HepG2 (cell line): ENCODE results near the gene KLHL11. TPM values are rescaled to one million over a fixed set of nuclear protein-coding genes. Genes with fewer than 3 reads are reported as not detected.
A peak's percentile ranks its signal among the peaks of the same experiment; 100 is the strongest.

Experiments used
- ATAC-seq: fragments of 200-7000 bp; cut with Tn5 transposase; 3 replicates; pipeline ENCODE4 v1.9.1; 2020; ENCODE audit warnings: mild to moderate bottlenecking, moderate library complexity
- BruUV-seq: library from RNA; stranded (reverse); fragments of 400-500 nt; replicated peaks from 2 replicates; lab custom pipeline; 2021; lab: Mats Ljungman, UMichigan
- CTCF ChIA-PET: fragments of 300-600 bp; formaldehyde crosslinking; extraction: SDS; loops from one replicate; lab custom pipeline; 2021; ENCODE audit warnings: low total read pairs, inconsistent platforms, low intra/inter-chr PET ratio; lab: Yijun Ruan, JAX
- POLR2A ChIA-PET: fragments of 350-600 bp; sonication (Branson Sonifier 250); formaldehyde crosslinking; loops from one replicate; lab custom pipeline; 2020; ENCODE audit warnings: antibody characterized with exemption, inconsistent platforms; lab: Yijun Ruan, JAX
- DNase-seq: peaks from one replicate; pipeline ENCODE4 v3.0.0-alpha.2; 2015; ENCODE audit warnings: low spot score
- FAIRE-seq: peaks from 3 replicates; lab custom pipeline; 2011; peaks lifted over from hg19 to GRCh38; lab: Jason Lieb, UNC
- H2AFZ ChIP-seq: one replicate; pipeline ENCODE4 v1.6.1; 2011; ENCODE audit warnings: low read length, inconsistent platforms
- H3K27ac ChIP-seq: fragments of 300-600 bp; 3 replicates; pipeline ENCODE4 v1.8.0; 2011; ENCODE audit warnings: mixed run types, mild to moderate bottlenecking, mixed read lengths, low read length, inconsistent platforms; ENCODE audit not compliant: insufficient read depth; ENCODE audit errors: extremely low read length
- H3K27me3 ChIP-seq, 2 experiments: fragments of 200-600 bp in 1 of 2; 2 replicates in 1 of 2; 3 replicates in 1 of 2; pipeline versions ENCODE4 v1.6.0 to v1.8.0; 2011; ENCODE audit warnings: low read length in 2 of 2, mild to moderate bottlenecking in 2 of 2, moderate library complexity in 2 of 2, inconsistent platforms in 1 of 2; ENCODE audit not compliant: insufficient read depth in 2 of 2, control insufficient read depth in 1 of 2
- H3K36me3 ChIP-seq, 2 experiments: fragments of 200-600 bp in 1 of 2; replicated peaks in 1 of 2; 2 replicates in 1 of 2; 3 replicates in 1 of 2; pipeline versions ENCODE4 v1.5.1 to v1.8.0; 2011; ENCODE audit warnings: low read length in 2 of 2, inconsistent platforms in 1 of 2; ENCODE audit not compliant: insufficient read depth in 2 of 2, control insufficient read depth in 1 of 2
- H3K4me1 ChIP-seq: 2 replicates; pipeline ENCODE4 v1.5.1; 2012; ENCODE audit warnings: low read length, inconsistent platforms; ENCODE audit not compliant: insufficient read depth
- H3K4me2 ChIP-seq: 2 replicates; pipeline ENCODE4 v1.6.0; 2011; ENCODE audit warnings: low read depth, low read length, inconsistent platforms
- H3K4me3 ChIP-seq, 3 experiments: fragments of 200-600 bp in 1 of 3; sonication (generic), shearing (Covaris generic) in 1 of 3; replicated peaks in 1 of 3; 2 replicates each; pipeline ENCODE4 v1.5.1; 2011 to 2016; ENCODE audit warnings: low read length in 3 of 3, inconsistent platforms in 2 of 3, low read depth in 2 of 3, mild to moderate bottlenecking in 2 of 3, control low read depth in 1 of 3, mixed read lengths in 1 of 3; ENCODE audit not compliant: insufficient read depth in 1 of 3
- H3K79me2 ChIP-seq: one replicate; pipeline ENCODE4 v1.6.1; 2011; ENCODE audit warnings: low read length, inconsistent platforms; ENCODE audit not compliant: insufficient read depth
- H3K9ac ChIP-seq: 2 replicates; pipeline ENCODE4 v1.6.0; 2011; ENCODE audit warnings: mild to moderate bottlenecking, low read depth, low read length, inconsistent platforms; ENCODE audit not compliant: insufficient read depth
- H3K9me3 ChIP-seq: 2 replicates; pipeline ENCODE4 v1.5.1; 2012; ENCODE audit warnings: mild to moderate bottlenecking, low read length
- H4K20me1 ChIP-seq: 2 replicates; pipeline ENCODE4 v1.6.0; 2011; ENCODE audit warnings: inconsistent platforms, mild to moderate bottlenecking, low read length, moderate library complexity; ENCODE audit not compliant: insufficient read depth
- AGO2 ChIP-seq: fragments of 200-400 bp; formaldehyde crosslinking; optimal IDR thresholded peaks from 2 replicates; pipeline ENCODE3; 2017; ENCODE audit warnings: mild to moderate bottlenecking, low read depth, low read length, moderate library complexity
- AKAP8 ChIP-seq: sonication (generic); formaldehyde crosslinking; IDR thresholded peaks from 2 replicates; pipeline ENCODE4 v1.5.1; 2020; ENCODE audit warnings: mild to moderate bottlenecking, missing genetic modification reagents
- NFKB2 ChIP-seq: sonication (generic); formaldehyde crosslinking; IDR thresholded peaks from 2 replicates; pipeline ENCODE4 v1.4.0; 2020; ENCODE audit warnings: missing genetic modification reagents, borderline replicate concordance
- POLR2G ChIP-seq: fragments of 200-400 bp; formaldehyde crosslinking; IDR thresholded peaks from 2 replicates; pipeline ENCODE4 v1.6.1; 2018; ENCODE audit warnings: mild to moderate bottlenecking, low read depth, low read length, moderate library complexity
- RARG ChIP-seq: sonication (generic); formaldehyde crosslinking; IDR thresholded peaks from 2 replicates; pipeline ENCODE4 v1.4.0; 2020; ENCODE audit warnings: low read depth, mild to moderate bottlenecking, missing genetic modification reagents
- RBM22 ChIP-seq: fragments of 200-400 bp; formaldehyde crosslinking; optimal IDR thresholded peaks from 2 replicates; pipeline ENCODE3; 2017; ENCODE audit warnings: mild to moderate bottlenecking, low read length, moderate library complexity
- SRSF1 ChIP-seq: fragments of 200-400 bp; formaldehyde crosslinking; optimal IDR thresholded peaks from 2 replicates; pipeline ENCODE3; 2017; ENCODE audit warnings: mild to moderate bottlenecking, low read depth, low read length, moderate library complexity
- THYN1 ChIP-seq: sonication (generic); formaldehyde crosslinking; IDR thresholded peaks from 2 replicates; pipeline ENCODE4 v1.8.1; 2023; ENCODE audit warnings: low read depth, mild to moderate bottlenecking, moderate library complexity, missing genetic modification reagents, borderline replicate concordance
- ZBTB3 ChIP-seq: sonication (generic); formaldehyde crosslinking; IDR thresholded peaks from 2 replicates; pipeline ENCODE4 v1.4.0; 2020; ENCODE audit warnings: low read depth, mild to moderate bottlenecking, moderate library complexity, missing genetic modification reagents, borderline replicate concordance
- ZNF572 ChIP-seq: sonication (generic); formaldehyde crosslinking; IDR thresholded peaks from 2 replicates; pipeline ENCODE4 v1.5.1; 2020; ENCODE audit warnings: mild to moderate bottlenecking, missing genetic modification reagents
- ZNF740 ChIP-seq: sonication (generic); formaldehyde crosslinking; IDR thresholded peaks from 2 replicates; pipeline ENCODE4 v1.4.0; 2020; ENCODE audit warnings: missing genetic modification reagents
- ZNF766 ChIP-seq: sonication (generic); formaldehyde crosslinking; IDR thresholded peaks from 2 replicates; pipeline ENCODE4 v1.5.0; 2020; ENCODE audit warnings: missing genetic modification reagents, borderline replicate concordance
- WGBS: methylation state at CpG from one replicate; pipeline ENCODE4 v1.1.6; 2017; ENCODE audit warnings: low lambda C conversion rate; 5-methylcytosine and 5-hydroxymethylcytosine counted together
- in situ Hi-C: cut with HindIII; loops from 2 replicates; pipeline ENCODE4 v1.10.0; 2017; ENCODE audit warnings: low pct_unique_long_range_greater_than_20kb; ENCODE audit not compliant: extremely low pct_ligation_motif_present
- intact Hi-C: fragments of 100-400 bp; cut with micrococcal nuclease; formaldehyde crosslinking; loops from one replicate; pipeline ENCODE4 v1.10.0; 2022; ENCODE audit not compliant: unreplicated experiment
- polyA plus RNA-seq, 8 experiments: library from polyadenylated mRNA; depleted of rRNA in 3 of 8; stranded (reverse) in 7 of 8; unstranded in 1 of 8; fragments of >200 nt; fragmentation: Illumina TruSeq in 4 of 8; extraction: Trizol in 4 of 8; gene quantifications; 2 replicates each; pipeline versions ENCODE4 v1.2.1 to v1.2.3, GENCODE V29; 2011 to 2016; ENCODE audit warnings: low read depth in 4 of 8, missing spikeins in 1 of 8, mixed read lengths in 1 of 8; ENCODE audit not compliant: insufficient read depth in 1 of 8
- total RNA-seq, 5 experiments: library from RNA; depleted of rRNA; stranded (reverse); fragments of >200 nt; fragmentation: Illumina TruSeq; extraction: Trizol; gene quantifications; 2 replicates each; pipeline ENCODE4 v1.2.3, GENCODE V29; 2016; ENCODE audit warnings: low read depth in 1 of 5

Gene KLHL11
- total and polyA plus RNA-seq, 2 of the 13 experiments (the other 11 are each of a cell fraction or from before 2014, with no cell fraction given): 7.7 to 27.5 TPM

GRCh38 chr17:41909088-41909487, 43.9 kb upstream of the KLHL11 start:
- TF ChIP-seq RARG (no peak), RBM22 (peak; percentile 75), ZNF766 (CRISPR knock-in tag) (0 out of 2 replicates have a peak, but pooled peaks have one; percentile 8), AGO2 (peak; percentile 37), ZBTB3 (CRISPR knock-in tag) (no peak), ZNF572 (CRISPR knock-in tag) (0 out of 2 replicates have a peak, but pooled peaks have one; percentile 58), POLR2G (0 out of 2 replicates have a peak, but pooled peaks have one; percentile 7), THYN1 (CRISPR knock-in tag) (no peak), NFKB2 (0 out of 2 replicates have a peak, but pooled peaks have one; percentile 10), AKAP8 (peak; percentile 5; the same call in 1 of the 2 replicates), ZNF740 (no peak; the same call in 1 of the 2 replicates), SRSF1 (peak; percentile 31)
- Histone ChIP-seq H3K79me2 (peaks cover 27% of the 10 kb centered on the region), H3K4me1 (peaks cover 66% of the 10 kb centered on the region), H3K9me3 (no peaks in the 10 kb centered on the region), H3K4me3 (no peak overlapping the region), H3K27me3 (no peaks in the 10 kb centered on the region), H3K9ac (no peak overlapping the region), H3K27ac (peak overlapping the region; percentile 41), H4K20me1 (peaks cover 15% of the 10 kb centered on the region), H2AFZ (no peak overlapping the region), H3K36me3 (peaks cover 47 to 82% of the 10 kb centered on the region in 2 experiments), H3K4me2 (no peak overlapping the region)
- CTCF ChIA-PET: no interaction called here
- FAIRE-seq (no peak), ATAC-seq (no peak), DNase-seq (no peak)
- BruUV-seq: no TSS peak
- POLR2A ChIA-PET: interaction anchor here (1.4 to 4.2 kb wide), 7 partner anchors 10 to 212 kb away, joined by 3 to 57 read pairs (median 8); partner anchors contain the start of genes ACLY, CNP, KAT2A and KLHL11
- in situ Hi-C loops: no loop called here
- intact Hi-C loops: loop anchor here (5.0 kb wide), 1 partner anchor 42 kb away; the partner anchor contains the start of gene KLHL11
- WGBS: 96% methylated on average over 13 of the region's 13 CpGs
